IMR-90 (cell line): ENCODE data around the gene PRKN. TPM values are rescaled to one million over a fixed set of nuclear protein-coding genes. Genes with fewer than 3 reads are reported as not detected.

ENCODE experiments used
- ATAC-seq: fragments of 200-7000 bp; cut with Tn5 transposase; 2 replicates; pipeline ENCODE4 v1.9.1; 2020; ENCODE audit warnings: low read depth, mild to moderate bottlenecking, moderate library complexity
- BruUV-seq: library from RNA; stranded (reverse); fragments of 400-500 nt; replicated peaks from 2 replicates; lab custom pipeline; 2021; lab: Mats Ljungman, UMichigan
- CTCF ChIA-PET: fragments of 300-600 bp; formaldehyde crosslinking; extraction: SDS; loops from one replicate; lab custom pipeline; 2021; ENCODE audit warnings: antibody characterized with exemption; lab: Yijun Ruan, JAX
- POLR2A ChIA-PET: fragments of 300-600 bp; sonication (Branson Sonifier 250); formaldehyde crosslinking; loops from one replicate; lab custom pipeline; 2022; ENCODE audit warnings: antibody characterized with exemption; ENCODE audit not compliant: unreplicated experiment; lab: Charles Lee
- DNase-seq: peaks from one replicate; pipeline ENCODE4 v3.0.0; 2013
- H2AFZ ChIP-seq: replicated peaks from 2 replicates; pipeline ENCODE3; 2013; ENCODE audit warnings: low read length, mild to moderate bottlenecking; ENCODE audit not compliant: poor library complexity
- H2AK5ac ChIP-seq: 2 replicates; pipeline ENCODE4 v1.6.1; 2013; ENCODE audit warnings: low read depth, low read length, inconsistent platforms
- H2AK9ac ChIP-seq: replicated peaks from 2 replicates; pipeline ENCODE3; 2013; ENCODE audit warnings: mild to moderate bottlenecking, low read depth, low read length, moderate library complexity; ENCODE audit not compliant: poor library complexity
- H2BK120ac ChIP-seq: 2 replicates; pipeline ENCODE4 v1.6.1; 2013; ENCODE audit warnings: low read depth, low read length, inconsistent platforms
- H2BK15ac ChIP-seq: 3 replicates; pipeline ENCODE4 v1.6.1; 2013; ENCODE audit warnings: low read depth, low read length, inconsistent platforms
- H2BK20ac ChIP-seq: 2 replicates; pipeline ENCODE4 v1.6.1; 2013; ENCODE audit warnings: low read depth, mild to moderate bottlenecking, inconsistent platforms, low read length, moderate library complexity
- H2BK5ac ChIP-seq: 2 replicates; pipeline ENCODE4 v1.6.1; 2013; ENCODE audit warnings: mild to moderate bottlenecking, low read depth, low read length, inconsistent platforms; ENCODE audit not compliant: poor library complexity, severe bottlenecking
- H3K14ac ChIP-seq: replicated peaks from 2 replicates; pipeline ENCODE4 v1.6.1; 2013; ENCODE audit warnings: low read depth, low read length, inconsistent platforms
- H3K18ac ChIP-seq: 2 replicates; pipeline ENCODE4 v1.6.1; 2013; ENCODE audit warnings: low read depth, low read length, control low read depth
- H3K23ac ChIP-seq: 2 replicates; pipeline ENCODE4 v1.6.1; 2013; ENCODE audit warnings: low read depth, low read length, inconsistent platforms
- H3K27ac ChIP-seq: 2 replicates; pipeline ENCODE4 v1.5.1; 2013; ENCODE audit warnings: mild to moderate bottlenecking, control low read depth, low read length; ENCODE audit not compliant: insufficient read depth
- H3K27me3 ChIP-seq: 2 replicates; pipeline ENCODE4 v1.6.1; 2013; ENCODE audit warnings: low read length; ENCODE audit not compliant: control insufficient read depth, insufficient read depth
- H3K36me3 ChIP-seq: 2 replicates; pipeline ENCODE4 v1.6.1; 2013; ENCODE audit warnings: low read length, mixed read lengths; ENCODE audit not compliant: control insufficient read depth, insufficient read depth
- H3K4ac ChIP-seq: 2 replicates; pipeline ENCODE4 v1.6.1; 2013; ENCODE audit warnings: low read depth, low read length, inconsistent platforms
- H3K4me1 ChIP-seq: 2 replicates; pipeline ENCODE4 v1.6.1; 2013; ENCODE audit warnings: low read length, mixed read lengths; ENCODE audit not compliant: control insufficient read depth, insufficient read depth
- H3K4me2 ChIP-seq: 2 replicates; pipeline ENCODE4 v1.6.1; 2013; ENCODE audit warnings: low read depth, mild to moderate bottlenecking, control low read depth, low read length, moderate library complexity
- H3K4me3 ChIP-seq: 2 replicates; pipeline ENCODE4 v1.5.1; 2013; ENCODE audit warnings: low read depth, mild to moderate bottlenecking, control low read depth, low read length, moderate library complexity; ENCODE audit not compliant: insufficient read depth
- H3K56ac ChIP-seq: 2 replicates; pipeline ENCODE4 v1.6.1; 2013; ENCODE audit warnings: low read length, inconsistent platforms; ENCODE audit not compliant: insufficient read depth; ENCODE audit errors: extremely low read depth
- H3K79me1 ChIP-seq, 2 experiments: 2 replicates each; pipeline ENCODE4 v1.6.1; 2013; ENCODE audit warnings: low read length in 2 of 2, inconsistent platforms in 1 of 2, low read depth in 1 of 2
- H3K9ac ChIP-seq: 2 replicates; pipeline ENCODE4 v1.6.1; 2013; ENCODE audit warnings: low read depth, low read length, control low read depth
- H3K9me1 ChIP-seq: 2 replicates; pipeline ENCODE4 v1.6.1; 2013; ENCODE audit warnings: low read length, inconsistent platforms; ENCODE audit not compliant: insufficient read depth
- H3K9me3 ChIP-seq: 2 replicates; pipeline ENCODE4 v1.6.1; 2013; ENCODE audit warnings: low read length; ENCODE audit not compliant: control insufficient read depth, insufficient read depth
- H4K20me1 ChIP-seq: 2 replicates; pipeline ENCODE4 v1.6.1; 2013; ENCODE audit warnings: low read length, inconsistent platforms; ENCODE audit not compliant: insufficient read depth
- H4K5ac ChIP-seq: 2 replicates; pipeline ENCODE4 v1.6.1; 2013; ENCODE audit warnings: mild to moderate bottlenecking, low read depth, low read length, control low read depth
- H4K8ac ChIP-seq, 2 experiments: 2 replicates each; pipeline ENCODE4 v1.6.1; 2013; ENCODE audit warnings: low read depth in 2 of 2, low read length in 2 of 2, control low read depth in 1 of 2, inconsistent platforms in 1 of 2
- H4K91ac ChIP-seq: 2 replicates; pipeline ENCODE4 v1.6.1; 2013; ENCODE audit warnings: low read depth, low read length, inconsistent platforms; ENCODE audit not compliant: insufficient read depth
- BHLHE40 ChIP-seq: fragments of 150-350 bp; IDR thresholded peaks from 2 replicates; pipeline ENCODE4 v1.6.1; 2016; ENCODE audit warnings: mild to moderate bottlenecking, low read depth, low read length
- CEBPB ChIP-seq: IDR thresholded peaks from 2 replicates; pipeline ENCODE4 v1.6.1; 2012; ENCODE audit warnings: low read depth, low read length, improper control_type of control experiment
- CHD1 ChIP-seq: IDR thresholded peaks from 2 replicates; pipeline ENCODE4 v1.6.1; 2012; ENCODE audit warnings: low read depth, low read length, improper control_type of control experiment
- CTCF ChIP-seq: conservative IDR thresholded peaks from 2 replicates; pipeline ENCODE4 v1.5.1; 2012; ENCODE audit warnings: mild to moderate bottlenecking, low read depth, low read length, improper control_type of control experiment
- FOS ChIP-seq: fragments of 150-350 bp; IDR thresholded peaks from 2 replicates; pipeline ENCODE4 v1.6.1; 2016; ENCODE audit warnings: low read depth, low read length
- MAZ ChIP-seq: IDR thresholded peaks from 2 replicates; pipeline ENCODE4 v1.6.1; 2012; ENCODE audit warnings: low read depth, mild to moderate bottlenecking, low read length, improper control_type of control experiment, moderate library complexity, borderline replicate concordance
- MXI1 ChIP-seq: IDR thresholded peaks from 2 replicates; pipeline ENCODE4 v1.6.1; 2012; ENCODE audit warnings: low read depth, mild to moderate bottlenecking, low read length, moderate library complexity, borderline replicate concordance
- NFE2L2 ChIP-seq: fragments of 150-350 bp; IDR thresholded peaks from 2 replicates; pipeline ENCODE4 v1.6.1; 2016; ENCODE audit warnings: low read depth, mild to moderate bottlenecking, low read length
- POLR2A ChIP-seq: IDR thresholded peaks from 2 replicates; pipeline ENCODE4 v1.6.1; 2012; ENCODE audit warnings: mild to moderate bottlenecking, low read depth, low read length
- RAD21 ChIP-seq: IDR thresholded peaks from 2 replicates; pipeline ENCODE4 v1.6.1; 2012; ENCODE audit warnings: low read length, improper control_type of control experiment
- RCOR1 ChIP-seq: IDR thresholded peaks from 2 replicates; pipeline ENCODE4 v1.6.1; 2012; ENCODE audit warnings: mild to moderate bottlenecking, low read length, improper control_type of control experiment; ENCODE audit not compliant: insufficient replicate concordance
- RFX5 ChIP-seq: IDR thresholded peaks from 2 replicates; pipeline ENCODE4 v1.8.0; 2012; ENCODE audit warnings: low read depth, mild to moderate bottlenecking, low read length, moderate library complexity
- SMC3 ChIP-seq: fragments of 150-350 bp; IDR thresholded peaks from 2 replicates; pipeline ENCODE4 v1.6.1; 2016; ENCODE audit warnings: low read depth, mild to moderate bottlenecking, antibody characterized with exemption, low read length, moderate library complexity
- USF2 ChIP-seq: fragments of 150-350 bp; IDR thresholded peaks from 2 replicates; pipeline ENCODE4 v1.6.1; 2017; ENCODE audit warnings: mild to moderate bottlenecking, antibody characterized with exemption, low read length, low read depth
- WGBS, 2 experiments: methylation state at CpG; one replicate each; pipeline versions ENCODE4 v1.1.5 to v1.1.7; 2013; ENCODE audit warnings: missing lambda C conversion rate in 2 of 2; ENCODE audit not compliant: insufficient read length in 1 of 2; ENCODE audit errors: extremely low coverage in 2 of 2; 5-methylcytosine and 5-hydroxymethylcytosine counted together
- dilution Hi-C: fragments of 300-500 bp; cut with HindIII; formaldehyde crosslinking; loops from one replicate; pipeline ENCODE4 v1.14.3; 2018; ENCODE audit warnings: low sequenced_read_pairs; ENCODE audit not compliant: unreplicated experiment
- in situ Hi-C: fragments of 300-500 bp; cut with MboI; formaldehyde crosslinking; loops from 3 replicates; pipeline ENCODE4 v1.14.3; 2019; ENCODE audit warnings: low sequenced_read_pairs, inconsistent platforms, mixed read lengths
- intact Hi-C: fragments of 100-400 bp; cut with micrococcal nuclease; formaldehyde crosslinking; loops from 2 replicates; pipeline ENCODE4 v1.10.0; 2022
- polyA plus RNA-seq, 3 experiments: library from polyadenylated mRNA; depleted of rRNA; stranded (reverse); fragments of >200 nt; gene quantifications; 2 replicates each; pipeline ENCODE4 v1.2.3, GENCODE V29; 2012; ENCODE audit warnings: low replicate concordance in 1 of 3
- total RNA-seq: library from RNA; depleted of rRNA; stranded (reverse); fragments of >200 nt; gene quantifications from 2 replicates; pipeline ENCODE4 v1.2.3, GENCODE V29; 2012
- TF ChIP-seq, protein P1 (sequence below): fragments of 150-350 bp; IDR thresholded peaks from 2 replicates; pipeline ENCODE4 v1.6.1; 2016; ENCODE audit warnings: low read depth, mild to moderate bottlenecking, low read length, moderate library complexity, borderline replicate concordance

PRKN gene
- total and polyA plus RNA-seq, 2 of the 4 experiments (the other 2 are of a cell fraction), result 0.15 to 0.18 TPM

DNA sequence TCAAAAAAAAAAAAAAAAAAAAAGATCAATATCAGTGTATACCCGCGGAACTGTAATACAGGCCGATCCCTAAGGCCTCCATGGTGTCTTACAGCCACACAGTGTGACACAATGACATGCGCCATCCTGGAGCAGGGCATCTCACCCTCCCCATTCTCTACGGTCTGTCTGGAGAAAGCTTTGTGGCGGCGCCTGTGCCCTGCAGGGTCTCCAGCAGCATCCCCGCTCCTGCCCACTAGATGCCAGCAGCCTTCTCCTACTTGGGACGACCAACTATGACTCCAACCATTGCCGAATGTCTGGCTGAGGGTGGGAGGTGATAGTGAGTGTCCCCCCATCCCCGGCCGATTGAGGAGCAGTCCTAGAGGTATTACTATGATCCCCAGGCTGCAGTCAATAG, 894.9 kb downstream of the PRKN start:
- DNase-seq, result no peak
- H2BK120ac ChIP-seq, result no peak overlapping the region
- no peak overlapping the region for H3K9ac ChIP-seq
- H3K36me3 ChIP-seq, result no peaks in the 10 kb centered on the region
- H2BK20ac ChIP-seq, result no peak overlapping the region
- no peak for ATAC-seq
- in situ Hi-C loops, result no loop called here
- no TSS peak for BruUV-seq
- no peak overlapping the region for H4K8ac ChIP-seq
- no peaks in the 10 kb centered on the region for H4K20me1 ChIP-seq
- no peak overlapping the region for H2BK5ac ChIP-seq
- no peak overlapping the region for H2BK15ac ChIP-seq
- H3K9me3 ChIP-seq, result peaks cover 23% of the 10 kb centered on the region
- dilution Hi-C loops, result no loop called here
- ChIA-PET POLR2A (no interaction called here), CTCF (no interaction called here)
- H3K4ac ChIP-seq, result no peak overlapping the region
- H3K79me1 ChIP-seq, result no peaks in the 10 kb centered on the region
- no peak overlapping the region for H3K4me2 ChIP-seq
- WGBS, 2 experiments, result 90% methylated on average over 2 of the region's 12 CpGs; no CpG with 5 or more reads in 1 of the 2 experiments
- H3K4me3 ChIP-seq, result no peak overlapping the region
- no peak overlapping the region for H3K56ac ChIP-seq
- H2AFZ ChIP-seq, result no peak overlapping the region
- H3K27ac ChIP-seq, result no peak overlapping the region
- intact Hi-C loops, result no loop called here
- no peak overlapping the region for H2AK9ac ChIP-seq
- TF ChIP-seq NFE2L2, result no peak
- TF ChIP-seq RCOR1, result no peak
- TF ChIP-seq POLR2A, result no peak
- no peak for TF ChIP-seq FOS
- TF ChIP-seq RAD21, result no peak
- TF ChIP-seq USF2, result no peak
- no peak for TF ChIP-seq BHLHE40
- TF ChIP-seq CTCF, result no peak
- TF ChIP-seq SMC3, result no peak
- no peak for TF ChIP-seq CEBPB
- TF ChIP-seq MXI1, result no peak
- no peak for TF ChIP-seq MAZ
- TF ChIP-seq, protein P1, sequence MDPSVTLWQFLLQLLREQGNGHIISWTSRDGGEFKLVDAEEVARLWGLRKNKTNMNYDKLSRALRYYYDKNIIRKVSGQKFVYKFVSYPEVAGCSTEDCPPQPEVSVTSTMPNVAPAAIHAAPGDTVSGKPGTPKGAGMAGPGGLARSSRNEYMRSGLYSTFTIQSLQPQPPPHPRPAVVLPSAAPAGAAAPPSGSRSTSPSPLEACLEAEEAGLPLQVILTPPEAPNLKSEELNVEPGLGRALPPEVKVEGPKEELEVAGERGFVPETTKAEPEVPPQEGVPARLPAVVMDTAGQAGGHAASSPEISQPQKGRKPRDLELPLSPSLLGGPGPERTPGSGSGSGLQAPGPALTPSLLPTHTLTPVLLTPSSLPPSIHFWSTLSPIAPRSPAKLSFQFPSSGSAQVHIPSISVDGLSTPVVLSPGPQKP, result no peak
- no peak for TF ChIP-seq CHD1
- no peak for TF ChIP-seq RFX5
- no peak overlapping the region for H4K91ac ChIP-seq
- H2AK5ac ChIP-seq, result no peak overlapping the region
- H3K4me1 ChIP-seq, result no peaks in the 10 kb centered on the region
- H3K23ac ChIP-seq, result no peak overlapping the region
- H3K14ac ChIP-seq, result no peak overlapping the region
- H4K5ac ChIP-seq, result no peak overlapping the region
- no peaks in the 10 kb centered on the region for H3K9me1 ChIP-seq
- H3K27me3 ChIP-seq, result no peaks in the 10 kb centered on the region
- H3K18ac ChIP-seq, result no peak overlapping the region
